Superior temporal gyrus (tissue), 1 donor: ENCODE results near the gene GRK2.

Experiments used
- DNase-seq: peaks from one replicate; pipeline ENCODE4 v3.0.0-alpha.2; 2016; ENCODE audit errors: extremely low spot score

GRK2 gene

GRCh38 chr11:67253872-67254624 lies 12.2 kb upstream of the GRK2 start:
- no peak for DNase-seq

DNA sequence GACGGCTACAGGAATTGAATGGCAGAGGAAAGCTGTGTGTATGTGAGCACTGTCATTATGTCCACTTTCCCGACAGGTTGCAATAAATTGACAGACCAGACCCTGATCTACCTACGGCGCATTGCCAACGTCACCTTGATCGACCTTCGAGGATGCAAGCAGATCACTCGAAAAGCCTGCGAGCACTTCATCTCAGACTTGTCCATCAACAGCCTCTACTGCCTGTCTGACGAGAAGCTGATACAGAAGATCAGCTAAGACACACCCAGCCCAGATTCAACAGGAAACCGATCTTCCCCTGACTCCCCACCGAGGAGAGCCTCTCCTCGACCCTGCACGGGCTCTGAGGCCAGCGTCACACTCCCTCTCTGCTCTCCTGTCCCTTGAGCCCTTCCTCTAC lies 11.5 kb upstream of the GRK2 start:
- no peak for DNase-seq

DNA sequence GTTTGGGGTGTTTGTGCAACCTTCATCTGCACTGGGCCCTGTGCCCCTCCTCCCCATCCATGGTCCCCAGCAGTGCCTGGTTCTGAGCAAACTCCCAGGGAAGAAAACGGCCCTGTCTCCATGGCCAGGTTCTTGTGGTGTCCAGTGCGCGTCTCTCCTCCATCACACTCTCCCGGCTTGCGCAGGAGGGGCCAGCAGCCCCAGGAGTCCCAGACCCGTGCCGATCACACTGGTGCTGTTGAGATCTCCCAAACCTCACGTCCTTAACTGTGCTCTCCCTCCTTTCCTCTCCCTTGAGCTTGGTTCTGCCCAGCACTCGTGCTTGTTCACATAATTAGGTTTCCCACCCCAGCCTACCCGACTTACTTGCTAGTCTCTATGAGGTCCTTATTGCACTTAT lies 10.9 kb upstream of the GRK2 start:
- no peak for DNase-seq

DNA sequence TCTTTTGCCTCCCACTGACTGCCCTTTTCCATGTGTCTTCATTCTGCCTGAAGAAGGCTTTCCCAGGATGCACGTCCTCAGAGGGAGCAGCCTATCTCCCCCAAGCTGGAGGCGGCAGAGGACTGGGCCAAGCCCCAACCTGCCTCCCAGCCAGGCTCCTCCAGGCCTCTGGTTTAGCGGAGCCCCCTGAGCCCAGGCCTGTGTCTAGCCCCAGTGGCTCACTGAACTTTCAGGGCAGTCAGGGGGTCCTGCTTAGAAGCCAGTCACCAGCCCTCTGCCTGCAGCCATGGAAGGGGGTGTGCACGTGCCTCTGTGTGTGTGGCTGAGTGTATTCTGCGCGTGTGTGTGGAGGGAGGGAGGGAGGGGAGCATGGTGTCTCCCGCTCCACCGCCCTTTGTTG lies 10.4 kb upstream of the GRK2 start:
- no peak for DNase-seq

DNA sequence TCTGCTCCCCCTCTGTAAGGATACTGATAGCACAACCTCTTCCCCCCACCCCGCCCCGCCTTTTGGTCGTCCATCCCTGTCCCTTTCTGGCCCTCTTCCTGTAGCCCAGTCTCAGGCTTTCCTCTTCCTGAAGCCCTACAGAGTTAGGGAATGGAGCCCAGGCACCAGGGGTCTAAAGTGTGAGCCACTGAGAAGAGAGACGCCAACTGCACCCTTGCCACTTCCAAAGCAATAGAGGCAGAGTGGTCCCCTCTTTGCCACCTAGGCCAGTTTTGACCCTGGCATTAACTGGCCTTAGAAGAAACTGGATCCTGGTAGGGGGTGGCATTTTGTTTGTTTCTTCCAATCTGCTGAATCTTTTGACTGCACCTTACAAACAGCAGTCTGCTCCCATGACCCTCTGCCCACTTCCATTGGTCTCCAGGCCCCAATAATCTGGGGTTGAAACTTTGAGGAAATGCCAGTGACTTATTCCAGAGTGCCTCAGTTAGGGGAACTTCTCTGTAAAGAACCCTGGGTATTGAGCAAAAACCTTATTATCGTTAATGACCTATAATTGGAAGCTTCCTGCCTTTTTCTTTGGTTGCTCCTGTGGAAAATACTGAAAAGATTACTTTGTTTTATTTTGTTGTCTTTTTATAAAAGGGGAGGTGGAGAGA lies 9.7 kb upstream of the GRK2 start:
- no peak for DNase-seq

GRCh38 chr11:67260406-67260805 lies 5.9 kb upstream of the GRK2 start:
- DNase-seq, result no peak

DNA sequence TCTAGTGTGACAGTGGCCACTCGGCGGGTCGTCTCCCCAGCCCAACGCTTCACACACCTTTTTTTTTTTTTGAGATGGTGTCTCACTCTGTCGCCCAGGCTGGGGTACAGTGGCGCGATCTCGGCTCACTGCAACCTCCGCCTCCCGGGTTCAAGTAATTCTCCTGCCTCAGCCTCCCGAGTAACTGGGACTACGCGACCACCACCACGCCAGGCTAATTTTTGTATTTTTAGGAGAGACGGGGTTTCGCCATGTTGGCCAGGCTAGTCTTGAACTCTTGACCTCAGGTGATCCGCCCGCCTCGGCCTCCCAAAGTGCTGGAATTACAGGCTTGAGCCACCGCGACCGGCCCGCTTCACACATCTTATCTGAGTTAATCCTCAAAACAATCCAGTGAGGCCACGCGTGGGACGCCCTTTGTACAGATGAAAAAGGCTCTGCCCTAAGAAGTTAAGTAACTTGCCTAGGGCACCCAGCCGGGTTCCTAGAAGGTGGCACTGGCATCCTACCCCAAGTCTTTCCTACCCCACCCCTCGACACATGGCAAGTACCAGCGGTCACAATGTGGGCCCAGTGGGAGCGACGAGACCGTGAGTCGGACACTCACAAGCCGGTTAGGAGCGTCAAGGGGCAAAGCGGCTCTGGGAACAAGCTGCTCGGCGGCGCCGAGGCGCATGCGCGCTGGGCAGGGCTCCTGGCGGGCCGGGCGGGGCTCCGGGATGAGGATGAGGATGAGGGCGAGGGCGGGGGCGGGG lies 5.2 kb upstream of the GRK2 start:
- peak; percentile 53 for DNase-seq

DNA sequence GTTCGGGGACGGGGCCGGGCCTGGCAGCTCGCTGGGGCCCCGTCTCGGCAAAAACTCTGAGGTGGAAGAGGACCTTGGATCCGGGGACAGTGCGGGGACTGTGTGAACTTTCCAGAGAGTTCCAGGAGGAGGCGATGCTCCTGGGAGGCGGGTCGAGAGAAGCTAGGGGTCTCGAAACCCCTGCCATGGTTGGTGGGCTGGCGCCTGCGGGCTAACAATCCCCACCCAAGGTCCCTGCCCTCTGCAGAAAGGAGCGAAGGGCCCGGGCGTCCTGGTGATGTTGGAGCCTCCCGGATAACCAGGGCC lies 4.7 kb upstream of the GRK2 start:
- DNase-seq, result no peak

DNA sequence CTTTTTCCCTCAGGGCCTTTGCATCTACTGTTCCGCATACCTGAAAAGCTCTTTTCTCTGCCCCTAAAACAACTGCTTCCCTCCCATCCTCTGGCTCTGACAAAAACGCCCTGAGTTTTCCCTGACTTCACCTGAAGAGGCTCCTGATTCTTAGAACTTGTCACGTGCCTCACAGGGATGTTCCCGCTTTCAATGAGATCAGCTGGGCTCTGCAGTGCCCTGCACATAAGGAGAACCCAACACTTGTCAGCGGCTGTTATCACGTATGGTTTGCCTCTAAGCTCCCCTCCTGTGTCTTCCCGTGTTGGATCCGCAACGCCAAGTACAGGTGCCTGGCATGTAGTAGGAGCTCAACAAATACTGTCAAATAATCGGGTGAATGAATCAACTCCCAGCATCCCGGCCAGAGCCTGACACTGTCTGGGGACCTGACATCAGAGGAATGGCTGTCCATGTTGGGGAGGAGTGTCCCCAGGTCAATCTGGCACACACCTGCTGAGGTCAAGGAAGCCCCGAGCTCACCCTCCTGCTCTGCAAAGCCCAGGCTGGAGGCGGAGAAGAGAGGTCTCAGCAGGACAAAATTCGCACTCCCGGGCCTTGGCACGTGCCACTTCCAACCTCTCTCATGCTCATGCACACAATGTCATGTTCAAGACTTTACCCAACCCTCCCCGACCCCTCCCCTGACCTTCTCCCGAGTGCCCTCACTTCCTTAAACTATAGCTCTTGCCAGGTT lies 4.2 kb upstream of the GRK2 start:
- no peak for DNase-seq

DNA sequence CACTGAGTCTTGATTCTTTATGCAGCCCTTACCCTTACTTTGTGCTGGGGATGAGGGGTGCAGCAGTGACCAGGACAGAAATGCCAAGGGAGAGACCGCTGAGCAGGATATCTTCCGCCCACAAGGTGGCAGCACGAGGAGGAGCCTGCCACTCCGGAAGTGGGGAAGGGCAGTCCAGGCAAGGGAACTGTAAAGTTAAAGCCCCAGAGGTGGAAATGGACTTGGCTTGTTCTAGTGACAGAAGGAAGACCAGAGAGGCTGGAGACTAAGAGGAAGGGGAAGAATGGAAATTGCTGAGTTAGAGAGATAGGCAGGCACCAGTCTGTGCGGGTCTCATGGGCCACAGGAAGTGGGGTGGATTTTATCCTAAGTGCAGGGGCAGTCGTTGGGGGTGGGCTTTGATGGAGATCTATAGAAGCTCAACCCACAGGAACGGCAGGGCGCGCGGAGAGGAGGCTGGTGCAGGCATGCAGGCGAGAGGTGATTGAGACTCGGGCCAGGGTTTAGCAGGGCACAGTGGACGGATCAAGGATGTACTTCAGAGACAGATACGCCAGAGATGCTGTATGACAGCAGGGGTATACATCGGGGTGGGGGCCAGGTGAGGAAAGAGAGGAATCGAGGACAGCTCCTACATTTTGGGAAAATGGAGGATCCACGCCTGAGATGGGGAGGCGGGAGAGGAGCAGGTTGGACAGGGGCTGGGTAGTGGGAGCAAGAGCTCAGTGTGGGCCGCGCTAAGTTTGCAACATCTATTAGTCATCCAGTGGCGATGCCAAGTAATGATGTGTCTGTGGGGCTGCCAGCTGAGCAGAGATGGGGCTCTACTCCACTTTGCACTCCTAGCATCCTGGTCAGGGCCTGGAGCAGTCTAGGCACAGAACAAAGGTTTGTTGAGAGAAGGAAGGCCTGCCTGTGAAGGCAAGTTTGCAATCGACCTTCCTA lies 3.3 kb upstream of the GRK2 start:
- DNase-seq, result peak; percentile 84

- no peak for DNase-seq
These were observed 2.0 kb upstream of the GRK2 start for GRCh38 chr11:67264260-67264659.

DNA sequence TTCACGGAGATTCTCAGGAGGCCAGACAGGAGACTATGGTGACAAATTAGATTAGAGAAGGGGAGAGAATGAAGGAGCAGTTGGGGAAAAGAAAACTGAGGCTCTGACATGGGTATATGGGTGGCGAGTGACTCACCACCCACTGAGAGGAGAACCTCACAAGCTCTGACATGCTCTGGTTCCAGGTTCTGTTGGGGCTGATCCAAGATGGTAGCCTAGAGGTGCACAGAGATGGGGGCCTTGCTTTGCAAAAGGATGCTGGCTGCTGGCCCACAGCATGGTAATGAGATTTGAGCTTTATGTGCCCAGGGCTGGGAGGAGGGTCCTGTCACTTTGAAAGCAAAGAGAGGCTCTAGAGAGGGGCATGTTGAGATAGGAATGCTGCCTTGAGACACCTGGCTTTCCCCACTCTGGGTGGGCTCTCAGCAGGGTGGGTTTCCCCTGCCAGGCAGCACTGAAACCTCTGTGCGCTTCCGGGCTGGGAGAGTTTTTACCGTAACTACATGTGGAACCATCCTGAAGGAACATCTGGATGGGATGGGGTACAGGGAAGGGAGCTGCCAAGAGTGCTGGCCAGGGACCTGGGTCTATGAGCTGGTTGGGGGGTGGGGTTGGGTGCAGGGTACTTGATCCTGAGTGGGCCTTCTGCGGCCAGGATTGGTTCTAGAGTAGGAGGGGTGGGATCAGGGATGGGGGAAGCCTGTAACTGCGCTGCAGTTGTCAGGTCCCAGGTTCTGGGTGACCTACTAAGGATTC lies 1.2 kb upstream of the GRK2 start:
- no peak for DNase-seq

DNA sequence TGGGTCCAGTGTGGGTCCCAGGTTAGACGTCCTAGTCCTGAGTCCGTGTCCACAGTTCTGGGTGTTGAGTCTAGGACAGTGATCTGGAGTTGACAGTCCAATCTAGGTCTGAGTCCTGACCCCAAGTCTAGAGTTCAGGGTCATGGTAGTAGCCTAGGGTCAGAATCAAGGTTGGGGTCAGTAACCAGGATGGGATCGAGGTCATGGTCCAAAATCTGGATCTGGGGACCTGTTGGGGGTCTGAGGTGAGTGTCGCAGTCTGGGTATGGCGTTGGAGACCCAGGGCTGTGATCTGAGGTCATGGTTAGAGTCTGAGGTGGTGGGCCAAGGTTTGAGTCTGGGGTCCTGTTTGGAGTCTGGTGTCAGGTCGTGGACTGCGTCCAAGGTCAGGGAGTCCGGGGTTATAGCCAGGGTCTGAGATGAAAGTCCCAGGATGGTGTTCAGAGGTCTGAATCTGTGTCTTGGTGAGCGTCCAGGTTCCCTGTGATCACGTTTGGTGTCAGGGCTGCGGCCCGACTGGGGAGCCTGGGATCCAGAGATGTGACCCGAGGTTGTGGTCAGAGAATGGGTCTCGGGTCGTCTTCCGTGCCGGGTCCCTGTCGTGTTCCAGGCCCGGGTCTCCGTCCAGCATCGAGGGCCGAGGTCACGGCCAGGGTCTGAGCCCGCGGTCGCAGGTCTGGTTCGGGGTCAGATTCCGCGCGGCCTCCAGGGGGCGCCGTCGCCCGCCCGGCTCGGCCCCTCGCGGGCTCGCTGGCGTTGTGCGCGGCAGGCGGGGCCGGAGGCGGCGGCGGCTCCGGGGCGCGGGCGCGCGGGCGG lies 432 bp upstream of the GRK2 start:
- peak; percentile 72 for DNase-seq

- no peak for DNase-seq
These were observed 1.2 kb downstream of the GRK2 start for GRCh38 chr11:67267188-67268080.

DNA sequence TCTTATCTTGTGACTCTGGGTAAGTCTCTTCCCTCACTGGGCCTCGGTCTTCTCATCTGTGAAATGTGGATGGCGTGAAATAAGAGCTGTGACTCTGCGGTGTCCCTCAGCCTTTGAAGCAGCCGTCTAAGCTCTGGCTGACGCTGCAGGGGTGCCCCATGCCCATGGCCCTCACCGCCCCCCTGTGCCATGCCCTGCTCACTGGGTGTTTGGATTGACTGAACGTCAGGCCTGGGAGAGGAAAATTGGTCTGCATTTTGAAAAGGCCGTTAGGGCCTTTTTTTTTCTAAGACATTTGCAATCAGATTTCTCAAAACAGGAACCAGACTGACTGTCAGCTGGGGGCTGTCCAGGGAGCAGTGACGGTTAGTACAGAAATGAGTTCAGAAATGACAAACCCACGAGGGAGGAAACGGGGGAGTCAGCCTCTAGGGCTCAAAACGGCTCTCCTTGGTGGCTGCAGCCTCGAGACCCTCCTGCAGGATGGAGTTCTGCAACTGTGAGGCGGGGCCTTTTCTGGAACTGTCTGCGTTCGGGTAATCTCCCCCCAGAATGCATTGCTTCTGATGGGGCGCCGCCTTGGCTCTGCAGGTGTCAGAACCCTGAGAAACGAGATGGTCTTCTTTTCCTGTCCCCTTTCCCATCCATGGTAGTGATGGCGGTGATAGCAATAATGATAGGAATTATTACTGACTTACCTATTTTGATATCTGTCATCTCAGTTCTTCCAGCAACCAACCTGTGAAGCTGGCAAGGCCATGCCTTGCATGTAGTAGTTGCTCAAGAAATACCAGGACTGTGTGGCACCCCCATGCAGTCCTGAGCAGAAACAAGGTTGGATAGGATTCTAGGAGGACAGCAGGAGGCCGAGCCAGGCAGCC lies 2.0 kb downstream of the GRK2 start:
- DNase-seq, result no peak

GRCh38 chr11:67268962-67269268 lies 2.6 kb downstream of the GRK2 start:
- no peak for DNase-seq

- DNase-seq, result no peak
These were observed 3.4 kb downstream of the GRK2 start for GRCh38 chr11:67269401-67270255.
